IPS DF 4.7 (cell line): ENCODE measurements around the gene FGGY.
"Not testable (repeated sequence)": the region's sequence is repeated elsewhere in the genome, so short reads cannot be mapped to it uniquely, and the experiment has no call there.

ENCODE experiments used
- DNase-seq: peaks from one replicate; pipeline ENCODE4 v3.0.0-alpha.2; 2013; ENCODE audit warnings: low spot score; ENCODE audit errors: extremely low read depth

The FGGY gene

GRCh38 chr1:59570524-59570923 lies 273.6 kb downstream of the FGGY start:
- no peak for DNase-seq

- no peak for DNase-seq
These were observed 277.2 kb downstream of the FGGY start for GRCh38 chr1:59574085-59574484.

- DNase-seq = no peak
These were observed 280.9 kb downstream of the FGGY start for GRCh38 chr1:59577774-59578173.

GRCh38 chr1:59579222-59579621 lies 282.3 kb downstream of the FGGY start:
- DNase-seq = no peak

GRCh38 chr1:59580257-59580656 lies 283.4 kb downstream of the FGGY start:
- DNase-seq = no peak

GRCh38 chr1:59592410-59592809 lies 295.5 kb downstream of the FGGY start:
- not testable (repeated sequence) for DNase-seq

DNA sequence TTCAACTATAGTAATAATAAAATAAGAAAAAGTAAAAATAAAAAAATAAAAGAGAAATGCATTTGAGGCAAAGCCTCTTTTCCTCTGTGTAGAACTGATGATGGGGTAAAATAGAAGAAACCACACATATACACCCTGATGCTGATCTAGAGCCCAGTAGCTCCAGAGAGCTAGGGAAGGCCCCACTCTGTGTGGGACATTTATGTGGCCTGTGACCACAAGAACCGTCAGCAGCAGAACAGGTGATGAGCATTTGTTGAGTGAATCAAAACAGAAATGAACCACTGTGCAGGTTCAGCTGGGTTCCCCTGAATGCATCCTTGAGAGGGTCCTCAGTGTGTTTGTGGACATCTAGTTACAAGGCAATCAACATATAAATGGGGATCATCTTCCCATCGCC lies 296.0 kb downstream of the FGGY start:
- DNase-seq = no peak

DNA sequence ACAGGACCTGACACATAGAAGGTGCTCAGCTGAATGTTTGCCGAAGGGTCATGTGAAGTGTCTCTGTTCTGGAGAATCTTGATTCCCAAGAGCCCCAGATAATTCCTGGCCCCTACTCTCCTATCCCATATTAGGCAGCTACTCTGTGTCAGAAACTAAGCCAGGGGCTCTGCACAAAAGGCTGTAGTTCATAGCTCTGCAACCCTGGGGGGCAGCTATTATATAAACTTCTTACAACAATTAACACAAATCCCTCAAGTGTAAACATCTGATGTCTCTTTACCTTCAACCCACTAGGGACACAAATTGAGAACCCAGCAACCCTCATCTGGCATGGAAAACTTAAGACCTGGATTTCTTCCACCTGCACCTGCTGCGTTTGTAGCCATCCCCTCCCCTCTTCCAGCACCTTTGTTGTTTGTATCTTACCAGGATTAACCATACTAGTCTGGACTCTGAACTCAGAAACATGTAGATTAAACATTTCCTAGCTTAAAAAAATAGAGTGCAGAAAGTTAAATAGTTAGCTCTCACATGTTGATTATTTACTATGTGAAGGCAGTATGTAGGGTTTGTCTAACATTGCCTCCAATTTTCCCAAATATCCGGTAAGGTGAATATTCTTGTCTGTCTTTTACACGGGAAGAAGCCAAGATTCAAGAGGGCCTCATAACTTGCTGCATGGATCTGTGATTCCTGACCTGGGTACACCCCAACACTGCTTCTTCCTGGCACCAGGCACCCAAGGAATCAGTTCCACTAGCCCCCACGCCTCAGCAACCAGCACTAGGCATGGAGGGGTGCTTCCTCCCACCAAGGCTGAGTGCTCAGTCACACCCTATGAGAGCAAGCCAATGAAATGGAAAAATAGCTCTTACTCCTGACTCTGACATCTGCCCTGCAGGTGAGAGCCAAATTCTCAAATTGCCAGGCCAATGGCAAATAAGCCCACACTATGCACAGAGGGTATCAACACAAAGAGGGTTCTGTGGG lies 297.2 kb downstream of the FGGY start:
- no peak for DNase-seq

GRCh38 chr1:59595774-59596173 lies 298.9 kb downstream of the FGGY start:
- DNase-seq = no peak

DNA sequence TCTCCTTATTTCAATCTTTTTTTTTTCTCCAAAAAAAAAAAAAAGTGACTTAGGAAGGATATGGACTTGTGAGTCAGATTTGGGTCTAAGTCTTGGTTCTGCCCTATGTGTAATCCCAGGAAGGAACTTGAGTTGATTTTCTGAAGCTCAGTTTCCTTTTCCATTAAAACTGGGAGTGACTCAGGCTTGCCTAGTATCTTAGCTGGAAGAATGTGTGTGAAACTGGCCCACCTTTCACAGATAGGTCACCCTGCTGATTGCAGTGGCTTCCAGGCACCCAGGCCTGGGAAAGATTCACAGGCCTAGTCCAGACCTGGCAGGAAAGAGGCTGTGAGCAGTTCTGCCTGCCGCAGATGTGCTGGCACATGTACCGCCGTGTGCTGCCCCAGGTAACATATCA lies 299.5 kb downstream of the FGGY start:
- no peak for DNase-seq

DNA sequence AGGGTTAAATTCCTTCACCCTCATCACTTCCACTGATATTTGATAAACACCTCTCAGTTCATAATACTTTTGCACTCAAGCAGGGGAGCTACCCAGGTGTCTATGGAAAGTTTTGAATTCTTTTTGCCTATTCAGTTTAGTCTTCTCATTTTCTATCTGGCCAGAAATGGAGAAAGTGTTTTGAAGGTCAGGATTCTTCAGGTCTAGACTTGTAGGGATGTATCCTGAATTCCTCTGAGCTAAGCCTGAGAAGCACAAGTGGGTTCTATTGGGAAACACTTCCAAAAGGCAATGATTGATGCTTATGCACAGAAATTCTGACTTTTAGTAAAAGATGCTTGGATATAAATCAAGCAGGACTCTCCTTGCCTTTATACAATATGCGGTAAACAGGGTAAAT lies 300.1 kb downstream of the FGGY start:
- no peak for DNase-seq

- DNase-seq = no peak
These were observed 300.7 kb downstream of the FGGY start for GRCh38 chr1:59597420-59598119.

- no peak for DNase-seq
These were observed 301.2 kb downstream of the FGGY start for GRCh38 chr1:59598120-59598440.

GRCh38 chr1:59601041-59601441 lies 304.1 kb downstream of the FGGY start:
- no peak for DNase-seq

- no peak for DNase-seq
These were observed 304.9 kb downstream of the FGGY start for GRCh38 chr1:59601811-59602210.

DNA sequence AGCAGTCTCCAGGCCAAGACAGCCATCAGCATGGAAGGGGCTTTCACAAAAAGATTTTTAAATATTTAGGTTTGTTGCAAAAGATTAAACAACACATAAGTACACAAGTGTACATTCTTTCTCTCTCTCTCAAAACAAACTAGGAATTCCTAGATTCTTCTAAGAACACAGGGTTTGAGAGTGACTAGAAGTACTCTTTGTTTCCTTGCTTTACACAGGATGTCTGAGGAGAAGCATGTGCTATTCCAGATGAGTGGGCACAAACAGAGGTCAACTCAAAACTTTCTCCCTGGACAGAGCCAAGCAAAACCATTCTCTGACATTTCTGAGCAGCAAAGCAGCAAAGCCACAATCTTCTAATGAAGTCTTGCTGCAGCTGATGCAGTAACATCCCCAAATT lies 307.3 kb downstream of the FGGY start:
- no peak for DNase-seq

GRCh38 chr1:59605184-59605583 lies 308.3 kb downstream of the FGGY start:
- no peak for DNase-seq

DNA sequence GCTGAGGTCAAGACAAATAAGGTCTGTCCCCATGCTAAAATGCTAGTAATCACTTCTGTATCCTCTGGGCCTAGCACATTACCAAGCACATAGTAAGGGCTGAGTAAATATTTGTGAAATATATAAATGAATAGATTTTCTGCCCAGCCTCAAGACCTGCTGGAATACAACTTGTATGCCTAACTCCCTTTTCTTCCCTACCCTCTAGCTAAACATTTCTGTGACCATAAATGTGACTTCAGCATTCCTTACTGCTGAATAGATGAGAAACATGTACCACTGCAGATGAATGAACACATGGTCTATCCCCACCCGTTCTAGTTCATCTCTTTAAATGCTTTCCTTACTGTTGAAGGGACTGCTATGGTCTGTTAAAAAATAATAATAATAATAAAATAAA lies 308.9 kb downstream of the FGGY start:
- DNase-seq = no peak

GRCh38 chr1:59609245-59609644 lies 312.4 kb downstream of the FGGY start:
- no peak for DNase-seq

DNA sequence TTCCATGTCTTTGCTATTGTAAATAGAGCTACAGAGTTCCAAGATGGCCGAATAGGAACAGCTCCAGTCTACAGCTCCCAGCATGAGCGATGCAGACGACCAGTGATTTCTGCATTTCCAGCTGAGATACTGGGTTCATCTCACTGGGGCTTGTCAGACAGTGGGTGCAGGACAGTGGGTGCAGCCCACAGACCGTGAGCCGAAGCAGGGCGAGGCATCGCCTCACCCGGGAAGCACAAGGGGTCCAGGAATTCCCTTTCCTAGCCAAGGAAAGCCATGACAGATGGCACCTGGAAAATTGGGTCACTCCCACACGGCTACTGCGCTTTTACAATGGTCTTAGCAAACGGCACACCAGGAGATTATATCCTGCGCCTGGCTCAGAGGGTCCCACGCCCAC lies 313.6 kb downstream of the FGGY start:
- DNase-seq = not testable (repeated sequence)

GRCh38 chr1:59617434-59617833 lies 320.5 kb downstream of the FGGY start:
- DNase-seq = no peak

DNA sequence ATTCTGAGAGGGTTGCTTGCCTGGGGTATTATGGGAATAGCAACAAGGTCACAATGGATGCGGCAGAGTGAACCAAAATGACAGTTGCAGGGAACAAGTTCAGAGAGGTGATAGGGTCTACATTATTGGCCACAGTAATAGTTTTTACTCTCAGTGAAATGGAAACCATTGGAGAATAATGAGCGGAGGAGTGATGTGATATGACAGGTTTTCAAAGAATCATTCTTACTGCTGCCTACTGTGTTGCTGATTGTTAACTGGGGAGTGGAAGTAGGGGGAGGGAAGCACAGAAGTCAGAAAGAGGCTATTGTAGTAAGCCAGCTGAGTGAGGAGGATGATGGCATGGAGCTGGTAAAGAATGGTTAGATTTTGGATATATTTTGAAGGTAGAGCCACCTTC lies 322.7 kb downstream of the FGGY start:
- no peak for DNase-seq

- DNase-seq = no peak
These were observed 328.5 kb downstream of the FGGY start for GRCh38 chr1:59625384-59625783.
